Keratinocyte (primary cell): Measurements from ENCODE around the gene HLF. TPM values are rescaled to one million over a fixed set of nuclear protein-coding genes. Genes with fewer than 3 reads are reported as not detected.

Experiments
- DNase-seq: peaks from one replicate; pipeline ENCODE4 v3.0.0-alpha.2; 2011; ENCODE audit warnings: low read depth, missing footprints, low spot score
- FAIRE-seq: peaks from 2 replicates; lab custom pipeline; 2011; peaks lifted over from hg19 to GRCh38; lab: Jason Lieb, UNC
- H2AFZ ChIP-seq: 2 replicates; pipeline ENCODE4 v1.6.0; 2012; ENCODE audit warnings: low read length, control low read depth, inconsistent platforms; ENCODE audit not compliant: control insufficient read depth
- H3K27ac ChIP-seq: 2 replicates; pipeline ENCODE4 v1.5.1; 2011; ENCODE audit warnings: low read length; ENCODE audit not compliant: control insufficient read depth, insufficient read depth
- H3K27me3 ChIP-seq: 3 replicates; pipeline ENCODE4 v1.6.0; 2011; ENCODE audit warnings: low read length; ENCODE audit not compliant: control insufficient read depth, insufficient read depth; ENCODE audit errors: extremely low read depth
- H3K36me3 ChIP-seq, 2 experiments: 2 replicates in 1 of 2; 3 replicates in 1 of 2; pipeline ENCODE4 v1.5.1; 2011; ENCODE audit warnings: low read length in 2 of 2, mild to moderate bottlenecking in 1 of 2; ENCODE audit not compliant: control insufficient read depth in 2 of 2, insufficient read depth in 2 of 2; ENCODE audit errors: extremely low read depth in 1 of 2
- H3K4me1 ChIP-seq: 3 replicates; pipeline ENCODE4 v1.5.1; 2011; ENCODE audit warnings: low read length; ENCODE audit not compliant: control insufficient read depth, insufficient read depth; ENCODE audit errors: extremely low read depth
- H3K4me2 ChIP-seq: 3 replicates; pipeline ENCODE4 v1.6.0; 2011; ENCODE audit warnings: low read depth, low read length; ENCODE audit not compliant: control insufficient read depth, insufficient read depth; ENCODE audit errors: extremely low read depth
- H3K4me3 ChIP-seq, 3 experiments: fragments of 200-600 bp in 1 of 3; sonication (generic) in 1 of 3; 2 replicates in 2 of 3; 3 replicates in 1 of 3; pipeline ENCODE4 v1.5.1; 2011 to 2016; ENCODE audit warnings: low read length in 3 of 3, mild to moderate bottlenecking in 3 of 3, control low read depth in 2 of 3, inconsistent platforms in 1 of 3, low read depth in 1 of 3, mixed read lengths in 1 of 3, mixed run types in 1 of 3, moderate library complexity in 1 of 3; ENCODE audit not compliant: control insufficient read depth in 2 of 3, insufficient read depth in 2 of 3; ENCODE audit errors: extremely low read depth in 1 of 3
- H3K79me2 ChIP-seq: 2 replicates; pipeline ENCODE4 v1.6.0; 2012; ENCODE audit warnings: low read length; ENCODE audit not compliant: control insufficient read depth, insufficient read depth
- H3K9ac ChIP-seq: 3 replicates; pipeline ENCODE4 v1.6.0; 2011; ENCODE audit warnings: low read length; ENCODE audit not compliant: control insufficient read depth, insufficient read depth; ENCODE audit errors: extremely low read depth
- H3K9me1 ChIP-seq: 3 replicates; pipeline ENCODE4 v1.6.0; 2011; ENCODE audit warnings: low read length; ENCODE audit not compliant: control insufficient read depth, insufficient read depth; ENCODE audit errors: extremely low read depth
- H3K9me3 ChIP-seq: 2 replicates; pipeline ENCODE4 v1.5.1; 2012; ENCODE audit warnings: low read depth, low read length; ENCODE audit not compliant: control insufficient read depth
- H4K20me1 ChIP-seq: 3 replicates; pipeline ENCODE4 v1.6.0; 2011; ENCODE audit warnings: low read length; ENCODE audit not compliant: control insufficient read depth, insufficient read depth; ENCODE audit errors: extremely low read depth
- EZH2 ChIP-seq: IDR thresholded peaks from one replicate; pipeline ENCODE4 v1.6.1; 2012; ENCODE audit warnings: inconsistent platforms, mild to moderate bottlenecking, low read length, moderate library complexity
- dilution Hi-C: fragments of 300-500 bp; cut with MboI; formaldehyde crosslinking; loops from one replicate; pipeline ENCODE4 v1.7.0; 2020; ENCODE audit warnings: low sequenced_read_pairs; ENCODE audit not compliant: extremely low pct_ligation_motif_present
- polyA plus RNA-seq, 5 experiments: library from polyadenylated mRNA; depleted of rRNA in 3 of 5; stranded (reverse) in 3 of 5; stranded (forward) in 1 of 5; unstranded in 1 of 5; fragments of >200 nt; gene quantifications; 1 replicate in 1 of 5; 2 replicates in 3 of 5; 3 replicates in 1 of 5; pipeline versions ENCODE4 v1.2.1 to v1.2.3, GENCODE V29; 2011 to 2012; ENCODE audit warnings: missing spikeins in 2 of 5, low read depth in 1 of 5, low replicate concordance in 1 of 5
- TF ChIP-seq, protein P1 (sequence below), 3 experiments: IDR thresholded peaks in 1 of 3; conservative IDR thresholded peaks in 1 of 3; optimal IDR thresholded peaks in 1 of 3; 2 replicates in 2 of 3; 3 replicates in 1 of 3; pipeline versions ENCODE3 to v1.5.1; 2011; ENCODE audit warnings: low read length in 3 of 3, mild to moderate bottlenecking in 3 of 3, moderate library complexity in 2 of 3, control low read depth in 1 of 3, inconsistent platforms in 1 of 3; ENCODE audit not compliant: insufficient read depth in 2 of 3; ENCODE audit errors: extremely low read depth in 1 of 3

Gene HLF
- polyA plus RNA-seq, 1 donor (not counting 4 experiments of a cell fraction or from before 2014, with no cell fraction given), result 0.21 TPM

DNA sequence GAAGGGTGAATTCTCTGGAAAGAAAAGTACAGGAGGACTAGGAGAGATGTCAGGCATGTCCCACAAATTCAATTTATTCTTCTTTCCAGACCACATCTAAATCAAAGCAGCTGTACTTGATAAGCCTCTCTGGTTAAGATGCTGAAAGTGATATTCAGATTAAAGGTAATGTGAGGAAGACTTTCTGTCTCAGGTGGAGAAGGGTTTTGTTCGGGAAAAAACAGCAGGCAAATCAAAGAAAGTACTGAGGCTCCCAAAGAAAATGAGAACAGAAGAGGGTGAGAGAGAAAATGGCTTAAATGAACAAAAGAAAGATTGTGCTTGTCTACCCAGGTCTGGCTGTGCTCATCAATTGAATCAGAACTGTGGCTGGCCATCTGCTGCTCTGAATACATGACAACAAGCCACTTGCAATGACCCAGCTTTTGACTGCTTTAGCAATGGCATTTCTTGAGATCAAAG, 101.3 kb downstream of the HLF start:
- Histone ChIP-seq H3K27ac (no peak overlapping the region), H2AFZ (no peak overlapping the region), H3K4me2 (no peak overlapping the region), H3K27me3 (no peaks in the 10 kb centered on the region), H3K4me1 (no peaks in the 10 kb centered on the region), H3K9me3 (no peaks in the 10 kb centered on the region), H3K4me3 (no peak overlapping the region), H3K9ac (no peak overlapping the region), H3K9me1 (no peaks in the 10 kb centered on the region), H3K79me2 (no peaks in the 10 kb centered on the region), H3K36me3 (no peaks in the 10 kb centered on the region), H4K20me1 (no peaks in the 10 kb centered on the region)
- FAIRE-seq (no peak), DNase-seq (no peak)
- dilution Hi-C loops, result loop anchor here (25.0 kb wide), 1 partner anchor 121 kb away; no protein-coding TSS in a partner anchor
- TF ChIP-seq EZH2, result no peak
- TF ChIP-seq, protein P1, sequence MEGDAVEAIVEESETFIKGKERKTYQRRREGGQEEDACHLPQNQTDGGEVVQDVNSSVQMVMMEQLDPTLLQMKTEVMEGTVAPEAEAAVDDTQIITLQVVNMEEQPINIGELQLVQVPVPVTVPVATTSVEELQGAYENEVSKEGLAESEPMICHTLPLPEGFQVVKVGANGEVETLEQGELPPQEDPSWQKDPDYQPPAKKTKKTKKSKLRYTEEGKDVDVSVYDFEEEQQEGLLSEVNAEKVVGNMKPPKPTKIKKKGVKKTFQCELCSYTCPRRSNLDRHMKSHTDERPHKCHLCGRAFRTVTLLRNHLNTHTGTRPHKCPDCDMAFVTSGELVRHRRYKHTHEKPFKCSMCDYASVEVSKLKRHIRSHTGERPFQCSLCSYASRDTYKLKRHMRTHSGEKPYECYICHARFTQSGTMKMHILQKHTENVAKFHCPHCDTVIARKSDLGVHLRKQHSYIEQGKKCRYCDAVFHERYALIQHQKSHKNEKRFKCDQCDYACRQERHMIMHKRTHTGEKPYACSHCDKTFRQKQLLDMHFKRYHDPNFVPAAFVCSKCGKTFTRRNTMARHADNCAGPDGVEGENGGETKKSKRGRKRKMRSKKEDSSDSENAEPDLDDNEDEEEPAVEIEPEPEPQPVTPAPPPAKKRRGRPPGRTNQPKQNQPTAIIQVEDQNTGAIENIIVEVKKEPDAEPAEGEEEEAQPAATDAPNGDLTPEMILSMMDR (optimal IDR thresholded peaks at IDR 0.05 in 1 of 3, IDR thresholded peaks at IDR 0.05 in 1 of 3, conservative IDR thresholded peaks at IDR 0.05 in 1 of 3; ENCODE audit: extremely low read depth in 1 of 3, insufficient read depth in 2 of 3, low read length in 3 of 3), result no peak

DNA sequence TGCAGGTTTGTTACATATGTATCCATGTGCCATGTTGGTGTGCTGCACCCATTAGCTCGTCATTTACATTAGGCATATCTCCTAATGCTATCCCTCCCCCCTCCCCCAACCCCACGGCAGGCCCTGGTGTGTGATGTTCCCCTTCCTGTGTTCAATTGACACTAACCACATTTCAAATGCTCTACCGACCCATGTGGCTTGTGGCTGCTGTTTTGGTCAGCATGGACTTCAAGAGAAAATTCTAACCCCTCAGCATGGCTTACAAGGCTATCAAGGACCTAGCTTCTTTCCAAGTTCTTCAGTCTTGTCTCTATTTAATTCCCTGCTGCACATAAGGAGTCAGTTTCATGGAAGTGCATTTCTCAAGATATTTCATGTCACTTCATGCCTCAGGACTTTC, 103.9 kb downstream of the HLF start:
- Histone ChIP-seq H3K4me3 (no peak overlapping the region), H3K9ac (no peak overlapping the region), H4K20me1 (no peaks in the 10 kb centered on the region), H3K79me2 (no peaks in the 10 kb centered on the region), H3K4me2 (no peak overlapping the region), H3K9me1 (no peaks in the 10 kb centered on the region), H2AFZ (no peak overlapping the region), H3K27me3 (no peaks in the 10 kb centered on the region), H3K4me1 (no peaks in the 10 kb centered on the region), H3K36me3 (no peaks in the 10 kb centered on the region), H3K9me3 (no peaks in the 10 kb centered on the region), H3K27ac (no peak overlapping the region)
- DNase-seq, result no peak
- FAIRE-seq, result no peak
- dilution Hi-C loops, result loop anchor here (25.0 kb wide), 1 partner anchor 119 kb away; no protein-coding TSS in a partner anchor
- no peak for TF ChIP-seq EZH2
- TF ChIP-seq, protein P1 (optimal IDR thresholded peaks at IDR 0.05 in 1 of 3, IDR thresholded peaks at IDR 0.05 in 1 of 3, conservative IDR thresholded peaks at IDR 0.05 in 1 of 3; ENCODE audit: extremely low read depth in 1 of 3, insufficient read depth in 2 of 3, low read length in 3 of 3), result no peak

Other genes starting within 250 kb of the HLF start
- gene MMD, start 156.9 kb downstream of the HLF start, polyA plus RNA-seq, result 4.5 to 6.4 TPM (median 6.0 TPM) in 3 replicates
- gene SMIM36, start 246.5 kb downstream of the HLF start, polyA plus RNA-seq, result not detected in 3 replicates